Urinary bladder (tissue), 4 donors: ENCODE data around the gene ADGRG6. TPM values are rescaled to one million over a fixed set of nuclear protein-coding genes. Genes with fewer than 3 reads are reported as not detected.
"Not testable (repeated sequence)": the region's sequence is repeated elsewhere in the genome, so short reads cannot be mapped to it uniquely, and the experiment has no call there.

ENCODE experiments used
- DNase-seq: peaks from one replicate; pipeline ENCODE4 v3.0.0-alpha.2; 2015; ENCODE audit errors: extremely low spot score
- H3K27ac ChIP-seq: one replicate; pipeline ENCODE4 v1.5.1; 2013; ENCODE audit warnings: low read depth, mild to moderate bottlenecking, moderate library complexity
- H3K36me3 ChIP-seq: one replicate; pipeline ENCODE4 v1.6.1; 2013; ENCODE audit warnings: mild to moderate bottlenecking, moderate library complexity; ENCODE audit not compliant: insufficient read depth
- H3K4me1 ChIP-seq: one replicate; pipeline ENCODE4 v1.6.1; 2013; ENCODE audit warnings: mild to moderate bottlenecking, moderate library complexity; ENCODE audit not compliant: insufficient read depth
- H3K4me3 ChIP-seq: one replicate; pipeline ENCODE4 v1.5.1; 2013; ENCODE audit warnings: low read depth, low read length
- WGBS: extraction: QIAGEN DNeasy Blood & Tissue Kit; methylation state at CpG from one replicate; pipeline ENCODE4 v1.1.7; 2013; 5-methylcytosine and 5-hydroxymethylcytosine counted together
- polyA plus RNA-seq: library from polyadenylated mRNA; stranded (reverse); fragments of 200-250 nt; gene quantifications from one replicate; pipeline ENCODE4 v1.2.3, GENCODE V29; 2013
- total RNA-seq: library from RNA; depleted of rRNA; stranded (reverse); fragments of >200 nt; gene quantifications from one replicate; pipeline ENCODE4 v1.2.3, GENCODE V29; 2014
- donor health status: healthy with polysubstance abuse.
- donor health status: healthy.

ADGRG6 gene
- total and polyA plus RNA-seq, 2 donors: 6.6 to 124 TPM

- 50% methylated on average over 7 of the region's 7 CpGs for WGBS
- H3K4me1 ChIP-seq: no peaks in the 10 kb centered on the region
- DNase-seq: no peak
- H3K4me3 ChIP-seq: no peak overlapping the region
- H3K36me3 ChIP-seq: no peaks in the 10 kb centered on the region
- no peak overlapping the region for H3K27ac ChIP-seq
Measured at GRCh38 chr6:142332393-142333098, 30.7 kb downstream of the ADGRG6 start.

DNA sequence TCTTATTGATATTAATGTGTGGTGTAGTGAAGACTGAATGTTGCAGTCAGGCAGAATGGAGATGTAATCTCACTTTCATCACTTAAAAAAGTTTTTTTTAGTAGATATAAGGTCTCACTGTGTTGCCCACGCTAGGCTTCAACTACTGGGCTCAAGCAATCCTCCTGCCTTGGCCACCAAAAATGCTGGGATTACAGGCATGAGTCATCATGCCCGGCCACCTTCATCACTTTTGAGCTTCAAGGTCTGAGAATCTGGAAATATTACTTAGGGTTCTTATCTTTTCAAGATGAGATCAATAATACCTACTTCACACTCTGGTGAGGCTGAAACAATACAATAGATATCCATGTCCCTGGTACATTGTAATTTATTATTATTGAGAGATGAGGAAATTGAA lies 31.6 kb downstream of the ADGRG6 start:
- Histone ChIP-seq H3K4me1 (no peaks in the 10 kb centered on the region), H3K27ac (no peak overlapping the region), H3K36me3 (no peaks in the 10 kb centered on the region), H3K4me3 (no peak overlapping the region)
- 86% methylated on average over 2 of the region's 2 CpGs for WGBS
- no peak for DNase-seq

GRCh38 chr6:142334294-142334693 lies 32.5 kb downstream of the ADGRG6 start:
- no peak for DNase-seq
- Histone ChIP-seq H3K4me1 (no peaks in the 10 kb centered on the region), H3K27ac (no peak overlapping the region), H3K4me3 (no peak overlapping the region), H3K36me3 (no peaks in the 10 kb centered on the region)
- 67% methylated on average over 2 of the region's 2 CpGs for WGBS

DNA sequence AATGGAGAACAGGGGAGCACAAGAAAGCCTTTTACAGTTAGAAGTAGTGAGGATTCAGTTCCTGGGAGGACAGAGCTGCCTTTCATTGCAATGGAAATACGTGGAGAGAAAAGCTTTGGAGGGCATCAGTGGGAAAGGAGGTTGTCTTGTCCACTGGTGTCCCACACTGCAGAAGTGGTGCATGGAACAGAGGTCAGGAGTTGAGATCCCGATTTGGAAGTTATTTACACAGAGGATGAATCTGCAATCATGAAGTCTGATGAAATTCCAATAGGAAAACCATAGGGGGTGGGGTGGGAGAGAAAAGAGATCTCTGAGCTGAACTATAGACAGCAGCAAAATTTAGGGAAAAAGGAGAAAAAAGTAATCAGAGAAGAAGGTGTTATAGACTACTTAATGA lies 33.6 kb downstream of the ADGRG6 start:
- H3K4me1 ChIP-seq: no peaks in the 10 kb centered on the region
- WGBS: 86% methylated on average over 2 of the region's 2 CpGs
- no peak for DNase-seq
- H3K27ac ChIP-seq: no peak overlapping the region
- H3K36me3 ChIP-seq: no peaks in the 10 kb centered on the region
- no peak overlapping the region for H3K4me3 ChIP-seq

GRCh38 chr6:142336183-142336582 lies 34.4 kb downstream of the ADGRG6 start:
- DNase-seq: no peak
- no peaks in the 10 kb centered on the region for H3K36me3 ChIP-seq
- no peaks in the 10 kb centered on the region for H3K4me1 ChIP-seq
- H3K27ac ChIP-seq: no peak overlapping the region
- no peak overlapping the region for H3K4me3 ChIP-seq

- Histone ChIP-seq H3K4me3 (no peak overlapping the region), H3K27ac (no peak overlapping the region), H3K4me1 (no peaks in the 10 kb centered on the region), H3K36me3 (no peaks in the 10 kb centered on the region)
- no peak for DNase-seq
- WGBS: 79% methylated on average over 3 of the region's 3 CpGs
Measured at GRCh38 chr6:142336787-142337186, 35.0 kb downstream of the ADGRG6 start.

- Histone ChIP-seq H3K27ac (no peak overlapping the region), H3K4me1 (no peaks in the 10 kb centered on the region), H3K4me3 (no peak overlapping the region), H3K36me3 (no peaks in the 10 kb centered on the region)
- DNase-seq: no peak
- WGBS: 88% methylated on average over 2 of the region's 2 CpGs
Measured at GRCh38 chr6:142339113-142339512, 37.3 kb downstream of the ADGRG6 start.

- H3K27ac ChIP-seq: no peak overlapping the region
- WGBS: 67% methylated on average over 1 of the region's 1 CpG
- DNase-seq: no peak
- no peaks in the 10 kb centered on the region for H3K4me1 ChIP-seq
- H3K4me3 ChIP-seq: no peak overlapping the region
- no peaks in the 10 kb centered on the region for H3K36me3 ChIP-seq
Measured at GRCh38 chr6:142339968-142340658, 38.3 kb downstream of the ADGRG6 start.

GRCh38 chr6:142341855-142342330 lies 40.1 kb downstream of the ADGRG6 start:
- no peak overlapping the region for H3K27ac ChIP-seq
- H3K4me1 ChIP-seq: no peaks in the 10 kb centered on the region
- DNase-seq: no peak
- H3K4me3 ChIP-seq: no peak overlapping the region
- WGBS: 85% methylated on average over 2 of the region's 2 CpGs
- no peaks in the 10 kb centered on the region for H3K36me3 ChIP-seq

GRCh38 chr6:142342986-142343385 lies 41.2 kb downstream of the ADGRG6 start:
- H3K36me3 ChIP-seq: no peaks in the 10 kb centered on the region
- DNase-seq: no peak
- no peaks in the 10 kb centered on the region for H3K4me1 ChIP-seq
- no peak overlapping the region for H3K4me3 ChIP-seq
- H3K27ac ChIP-seq: no peak overlapping the region

DNA sequence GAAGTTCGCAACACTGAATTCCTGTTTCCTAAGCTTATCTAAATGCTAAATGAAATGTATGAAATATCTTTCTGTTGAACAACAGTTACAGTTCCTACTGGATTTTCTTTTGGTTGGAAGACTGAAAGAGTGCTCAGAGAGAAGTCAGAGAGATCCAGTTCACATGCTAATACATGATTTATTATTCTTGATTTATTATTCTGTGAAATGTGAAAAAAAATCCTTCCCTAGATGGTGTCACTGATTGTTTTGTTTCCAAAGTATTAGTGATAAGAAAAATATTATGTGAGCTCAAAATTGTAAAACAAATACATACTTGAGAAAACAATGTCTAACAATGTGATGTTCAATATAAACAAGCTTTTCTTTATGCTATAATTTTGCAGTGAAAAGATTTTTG lies 42.1 kb downstream of the ADGRG6 start:
- no peak for DNase-seq
- Histone ChIP-seq H3K27ac (no peak overlapping the region), H3K4me1 (no peaks in the 10 kb centered on the region), H3K4me3 (no peak overlapping the region), H3K36me3 (no peaks in the 10 kb centered on the region)
- WGBS: 76% methylated on average over 1 of the region's 1 CpG

DNA sequence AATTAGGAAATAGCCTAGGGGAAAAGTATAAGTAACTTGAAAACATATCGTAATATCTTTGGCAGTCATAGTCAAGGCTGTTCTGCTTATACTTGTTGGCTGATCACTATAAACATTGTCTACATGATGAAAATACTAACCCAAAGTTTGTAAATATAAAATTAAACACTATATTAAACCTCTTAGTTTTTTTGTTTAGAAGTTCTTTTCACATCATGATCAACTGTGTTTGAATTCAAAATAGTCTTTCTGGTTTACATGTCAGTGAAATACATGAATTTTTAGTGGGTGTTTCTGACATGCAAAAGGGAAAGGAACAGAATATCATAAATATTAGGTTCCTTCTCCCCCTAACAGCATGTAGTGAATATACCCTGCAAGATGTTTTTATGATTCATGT lies 43.5 kb downstream of the ADGRG6 start:
- WGBS: 35% methylated on average over 1 of the region's 1 CpG

GRCh38 chr6:142346166-142346565 lies 44.4 kb downstream of the ADGRG6 start:
- H3K4me1 ChIP-seq, H3K36me3 ChIP-seq, DNase-seq, H3K4me3 ChIP-seq, H3K27ac ChIP-seq: not testable (repeated sequence)
- whole genome bisulfite sequencing: 80% methylated on average over 3 of the region's 3 CpGs

More for the DNA sequence above, 43.5 kb downstream of the ADGRG6 start:
- Histone ChIP-seq H3K27ac (no peak overlapping the region), H3K36me3 (no peaks in the 10 kb centered on the region), H3K4me3 (no peak overlapping the region), H3K4me1 (no peaks in the 10 kb centered on the region)
- DNase-seq: no peak

DNA sequence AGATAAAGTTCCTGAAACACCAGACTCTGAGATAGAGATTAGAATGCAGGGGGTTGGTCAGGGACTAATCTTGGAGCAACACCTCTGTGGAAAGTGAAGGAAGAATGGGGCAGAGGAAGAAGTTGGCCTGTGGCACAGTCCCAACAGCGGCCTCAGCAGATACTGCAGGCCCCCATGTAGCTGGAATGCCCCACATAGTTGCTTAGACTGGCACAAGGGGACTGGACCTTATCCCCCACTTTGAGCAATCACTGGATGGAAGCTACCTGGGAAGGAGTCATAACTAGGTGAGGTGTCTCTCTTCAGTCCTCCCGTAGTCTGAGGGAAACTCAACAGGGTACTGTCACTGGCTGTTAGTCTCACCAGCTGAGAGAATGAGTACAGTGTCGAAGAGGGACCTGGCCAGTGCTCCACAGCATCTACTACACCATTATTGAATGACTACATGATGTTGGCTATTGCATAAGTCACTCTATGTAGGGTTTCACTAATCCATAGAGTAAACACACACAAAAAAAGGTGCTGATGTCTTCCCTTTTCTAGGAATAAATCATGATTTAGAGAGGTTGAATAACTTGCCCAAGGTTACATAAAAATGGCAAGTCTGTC lies 47.5 kb downstream of the ADGRG6 start:
- H3K27ac ChIP-seq: no peak overlapping the region

More for the DNA sequence above, 47.5 kb downstream of the ADGRG6 start:
- Histone ChIP-seq H3K4me3 (no peak overlapping the region), H3K4me1 (no peaks in the 10 kb centered on the region), H3K36me3 (no peaks in the 10 kb centered on the region)
- WGBS: 94% methylated on average over 3 of the region's 3 CpGs
- DNase-seq: no peak
